MM.1S (cell line): ENCODE results near the gene LUC7L.

ENCODE experiments used
- DNase-seq: peaks from one replicate; pipeline ENCODE4 v3.0.0-alpha.2; 2015
- H2AFZ ChIP-seq: fragments of 300-600 bp; sonication (generic); 2 replicates; pipeline ENCODE4 v1.6.0; 2016; ENCODE audit warnings: antibody characterized with exemption, low read length
- H3F3A ChIP-seq: fragments of 300-600 bp; sonication (generic); 2 replicates; pipeline ENCODE4 v1.6.1; 2016; ENCODE audit warnings: mild to moderate bottlenecking, antibody characterized with exemption, low read length, moderate library complexity, mixed read lengths; ENCODE audit not compliant: insufficient read depth
- H3K27ac ChIP-seq: fragments of 300-600 bp; sonication (generic); 2 replicates; pipeline ENCODE4 v1.5.1; 2016; ENCODE audit warnings: mild to moderate bottlenecking, low read length
- H3K27me3 ChIP-seq: fragments of 300-600 bp; sonication (generic); replicated peaks from 2 replicates; pipeline ENCODE4 v1.6.0; 2016; ENCODE audit warnings: low read length; ENCODE audit not compliant: insufficient read depth
- H3K36me3 ChIP-seq: fragments of 300-600 bp; sonication (generic); replicated peaks from 2 replicates; pipeline ENCODE4 v1.6.1; 2016; ENCODE audit warnings: mild to moderate bottlenecking, low read length, mixed read lengths; ENCODE audit not compliant: insufficient read depth
- H3K4me1 ChIP-seq: fragments of 300-600 bp; sonication (generic); 2 replicates; pipeline ENCODE4 v1.6.1; 2016; ENCODE audit warnings: low read length, mixed read lengths
- H3K4me2 ChIP-seq: fragments of 300-600 bp; sonication (generic); 2 replicates; pipeline ENCODE4 v1.6.0; 2016; ENCODE audit warnings: low read depth, low read length
- H3K4me3 ChIP-seq: fragments of 300-600 bp; sonication (generic); 2 replicates; pipeline ENCODE4 v1.5.1; 2016; ENCODE audit warnings: low read length, mixed read lengths
- H3K79me2 ChIP-seq: fragments of 300-600 bp; sonication (generic); 2 replicates; pipeline ENCODE4 v1.6.1; 2016; ENCODE audit warnings: mixed run types, low read length, mixed read lengths
- H3K9ac ChIP-seq: fragments of 300-600 bp; sonication (generic); 2 replicates; pipeline ENCODE4 v1.6.1; 2016; ENCODE audit warnings: low read length, mixed read lengths
- H3K9me2 ChIP-seq: fragments of 300-600 bp; sonication (generic); replicated peaks from 2 replicates; pipeline ENCODE4 v1.6.1; 2016; ENCODE audit warnings: mild to moderate bottlenecking, low read length, mixed read lengths; ENCODE audit not compliant: insufficient read depth
- H3K9me3 ChIP-seq: fragments of 300-600 bp; sonication (generic); replicated peaks from 2 replicates; pipeline ENCODE4 v1.6.1; 2016; ENCODE audit warnings: mild to moderate bottlenecking, low read length, mixed read lengths; ENCODE audit not compliant: insufficient read depth
- H4K20me1 ChIP-seq: fragments of 300-600 bp; sonication (generic); 2 replicates; pipeline ENCODE4 v1.6.1; 2016; ENCODE audit warnings: mild to moderate bottlenecking, low read length, moderate library complexity, mixed read lengths; ENCODE audit not compliant: insufficient read depth
- EZH2 ChIP-seq: fragments of 300-600 bp; sonication (generic); optimal IDR thresholded peaks from 2 replicates; pipeline ENCODE3; 2017; ENCODE audit warnings: low read depth, mild to moderate bottlenecking, antibody characterized with exemption, low read length, mixed read lengths
- EZH2phosphoT487 ChIP-seq: fragments of 300-600 bp; sonication (generic); IDR thresholded peaks from 2 replicates; pipeline ENCODE4 v1.6.1; 2018; ENCODE audit warnings: antibody characterized with exemption, low read length
- TF ChIP-seq, protein P1 (sequence below): fragments of 300-600 bp; sonication (generic); IDR thresholded peaks from 2 replicates; pipeline ENCODE4 v1.5.1; 2016; ENCODE audit warnings: antibody characterized with exemption, low read length, mixed read lengths

The LUC7L gene

DNA sequence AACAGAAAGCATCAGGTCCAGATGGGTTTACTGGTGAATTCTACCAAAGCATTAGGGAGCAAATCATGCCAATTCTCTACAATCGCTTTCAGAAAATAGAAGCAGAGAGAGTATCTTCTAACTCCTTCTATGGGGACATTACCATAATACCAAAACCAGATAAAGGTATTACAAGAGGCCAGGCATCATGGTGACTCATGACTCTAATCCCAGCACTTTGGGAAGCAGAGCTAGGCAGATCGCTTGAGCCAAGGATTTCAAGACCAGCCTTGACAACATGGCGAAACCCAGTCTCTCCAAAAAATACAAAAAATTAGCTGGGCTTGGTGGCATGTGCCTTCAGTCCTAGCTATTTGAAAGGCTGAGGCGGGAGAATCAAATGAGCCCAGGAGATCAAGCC, 26.0 kb downstream of the LUC7L start:
- TF ChIP-seq EZH2phosphoT487: no peak
- TF ChIP-seq EZH2: no peak
- TF ChIP-seq, protein P1, sequence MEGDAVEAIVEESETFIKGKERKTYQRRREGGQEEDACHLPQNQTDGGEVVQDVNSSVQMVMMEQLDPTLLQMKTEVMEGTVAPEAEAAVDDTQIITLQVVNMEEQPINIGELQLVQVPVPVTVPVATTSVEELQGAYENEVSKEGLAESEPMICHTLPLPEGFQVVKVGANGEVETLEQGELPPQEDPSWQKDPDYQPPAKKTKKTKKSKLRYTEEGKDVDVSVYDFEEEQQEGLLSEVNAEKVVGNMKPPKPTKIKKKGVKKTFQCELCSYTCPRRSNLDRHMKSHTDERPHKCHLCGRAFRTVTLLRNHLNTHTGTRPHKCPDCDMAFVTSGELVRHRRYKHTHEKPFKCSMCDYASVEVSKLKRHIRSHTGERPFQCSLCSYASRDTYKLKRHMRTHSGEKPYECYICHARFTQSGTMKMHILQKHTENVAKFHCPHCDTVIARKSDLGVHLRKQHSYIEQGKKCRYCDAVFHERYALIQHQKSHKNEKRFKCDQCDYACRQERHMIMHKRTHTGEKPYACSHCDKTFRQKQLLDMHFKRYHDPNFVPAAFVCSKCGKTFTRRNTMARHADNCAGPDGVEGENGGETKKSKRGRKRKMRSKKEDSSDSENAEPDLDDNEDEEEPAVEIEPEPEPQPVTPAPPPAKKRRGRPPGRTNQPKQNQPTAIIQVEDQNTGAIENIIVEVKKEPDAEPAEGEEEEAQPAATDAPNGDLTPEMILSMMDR: no peak
- peaks cover 10% of the 10 kb centered on the region for H3K36me3 ChIP-seq
- no peak overlapping the region for H3K9ac ChIP-seq
- H4K20me1 ChIP-seq: no peaks in the 10 kb centered on the region
- H3K4me2 ChIP-seq: no peak overlapping the region
- DNase-seq: no peak
- H3K27ac ChIP-seq: no peak overlapping the region
- no peak overlapping the region for H2AFZ ChIP-seq
- peaks cover 3% of the 10 kb centered on the region; the same call in 1 of the 2 replicates for H3F3A ChIP-seq
- no peak overlapping the region for H3K4me3 ChIP-seq
- peaks cover 18% of the 10 kb centered on the region for H3K79me2 ChIP-seq
- 0 out of 2 replicates have a peak, but pooled peaks cover 7% of the 10 kb centered on the region for H3K4me1 ChIP-seq
- H3K9me2 ChIP-seq: no peaks in the 10 kb centered on the region
- no peaks in the 10 kb centered on the region for H3K9me3 ChIP-seq
- no peaks in the 10 kb centered on the region for H3K27me3 ChIP-seq

DNA sequence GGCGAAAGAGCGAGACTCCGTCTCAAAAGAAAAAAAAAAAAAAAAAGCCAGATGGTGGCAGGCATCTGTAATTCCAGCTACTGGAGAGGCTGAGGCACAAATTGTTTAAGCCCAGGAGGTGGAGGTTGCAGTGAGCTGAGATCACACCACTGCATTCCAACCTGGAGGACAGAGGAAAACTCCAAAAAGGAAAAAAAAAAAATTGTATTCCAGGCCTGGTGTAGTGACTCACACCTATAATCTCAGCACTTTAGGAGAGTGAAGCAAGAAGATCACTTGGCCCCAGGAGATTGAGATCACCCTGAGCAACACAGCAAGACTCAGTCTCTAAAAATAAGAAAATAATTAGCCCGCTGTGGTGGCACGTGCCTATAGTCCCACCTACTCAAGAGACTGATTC, 28.9 kb downstream of the LUC7L start:
- no peaks in the 10 kb centered on the region for H4K20me1 ChIP-seq
- no peaks in the 10 kb centered on the region for H3F3A ChIP-seq
- H3K9me3 ChIP-seq: no peaks in the 10 kb centered on the region
- H3K4me1 ChIP-seq: no peaks in the 10 kb centered on the region
- H3K27ac ChIP-seq: no peak overlapping the region
- DNase-seq: no peak
- no peak overlapping the region for H3K4me2 ChIP-seq
- no peak overlapping the region for H3K9ac ChIP-seq
- no peaks in the 10 kb centered on the region for H3K27me3 ChIP-seq
- no peak overlapping the region for H3K4me3 ChIP-seq
- TF ChIP-seq, protein P1: no peak
- TF ChIP-seq EZH2phosphoT487 (no peak), EZH2 (no peak)
- H3K36me3 ChIP-seq: peaks cover 8% of the 10 kb centered on the region
- H2AFZ ChIP-seq: no peak overlapping the region
- peaks cover 15% of the 10 kb centered on the region for H3K79me2 ChIP-seq
- no peaks in the 10 kb centered on the region for H3K9me2 ChIP-seq

DNA sequence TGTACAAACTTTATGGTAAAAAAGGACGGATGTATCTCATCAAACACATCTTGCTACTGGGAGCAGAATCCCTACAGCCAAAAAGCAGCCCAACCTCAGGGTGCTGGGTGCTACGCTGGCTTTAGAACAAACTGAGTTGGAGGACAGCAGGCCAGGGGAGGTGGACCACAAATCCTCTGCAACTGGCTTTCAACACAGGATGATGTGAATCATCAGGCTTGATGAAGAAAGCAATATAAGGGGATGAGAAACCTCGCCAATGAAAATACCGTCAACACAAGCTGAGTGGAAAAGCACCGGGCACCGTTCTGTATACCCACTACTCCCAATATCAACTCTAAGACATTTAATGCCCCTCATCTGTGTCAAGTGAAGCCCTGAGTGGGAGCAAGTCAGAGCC, 34.7 kb downstream of the LUC7L start:
- H3K9me3 ChIP-seq: no peaks in the 10 kb centered on the region
- H3K27me3 ChIP-seq: no peaks in the 10 kb centered on the region
- DNase-seq: no peak
- H3K79me2 ChIP-seq: peaks cover 3% of the 10 kb centered on the region; the same call in 1 of the 2 replicates
- H3K9ac ChIP-seq: no peak overlapping the region
- H3K4me2 ChIP-seq: no peak overlapping the region
- H3K36me3 ChIP-seq: no peaks in the 10 kb centered on the region
- no peaks in the 10 kb centered on the region for H3K9me2 ChIP-seq
- no peaks in the 10 kb centered on the region for H4K20me1 ChIP-seq
- no peaks in the 10 kb centered on the region for H3F3A ChIP-seq
- H3K4me1 ChIP-seq: no peaks in the 10 kb centered on the region
- no peak overlapping the region for H3K4me3 ChIP-seq
- H2AFZ ChIP-seq: no peak overlapping the region
- no peak overlapping the region for H3K27ac ChIP-seq
- TF ChIP-seq, protein P1: no peak
- TF ChIP-seq EZH2 (no peak), EZH2phosphoT487 (no peak)
